Measurements from ENCODE around the gene FRY.

FRY gene

DNA sequence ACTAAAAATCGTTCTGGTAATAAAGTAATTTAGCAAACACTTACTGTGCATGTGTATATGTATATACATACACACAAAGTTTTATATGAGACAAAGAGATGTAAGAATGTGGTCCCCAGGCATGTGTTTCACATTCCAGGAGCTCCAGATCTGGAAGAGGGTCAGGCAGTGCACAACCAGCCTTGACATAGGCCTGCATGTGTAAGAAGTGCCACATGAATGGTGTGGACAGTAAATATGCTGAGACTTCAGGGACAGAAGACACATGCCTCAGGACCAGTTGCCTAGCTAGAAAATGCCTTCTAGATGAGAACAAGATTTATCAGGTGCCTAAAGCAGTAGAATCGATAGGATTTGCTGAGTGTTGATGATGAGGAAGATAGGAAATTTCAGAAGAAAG, 76.4 kb downstream of the FRY start:
- Histone ChIP-seq H3K4me3 (ENCODE audit: low read length, poor library complexity, severe bottlenecking) (no peak overlapping the region), H3K4me2 (ENCODE audit: low read depth, low read length, poor library complexity, severe bottlenecking) (no peak overlapping the region), H3K9ac (ENCODE audit: low read depth, low read length, poor library complexity, severe bottlenecking) (no peak overlapping the region), H3K9me3 (ENCODE audit: insufficient read depth, low read depth, low read length) (no peaks in the 10 kb centered on the region), H3K4me1 (ENCODE audit: insufficient read depth, low read length, poor library complexity, severe bottlenecking) (peaks cover 5% of the 10 kb centered on the region), H3K27me3 (ENCODE audit: insufficient read depth, low read length, poor library complexity, severe bottlenecking) (no peaks in the 10 kb centered on the region), H2AFZ (ENCODE audit: low read length) (no peak overlapping the region), H3K9me2 (replicated peaks; ENCODE audit: low read depth, low read length) (no peaks in the 10 kb centered on the region), H3K79me2 (ENCODE audit: insufficient read depth, low read length) (no peaks in the 10 kb centered on the region), H3F3A (ENCODE audit: low read depth) (no peaks in the 10 kb centered on the region), H4K20me1 (ENCODE audit: insufficient read depth, low read length, poor library complexity, severe bottlenecking) (no peaks in the 10 kb centered on the region), H3K36me3 (ENCODE audit: insufficient read depth, low read length) (no peaks in the 10 kb centered on the region)
- TF ChIP-seq, protein P1, sequence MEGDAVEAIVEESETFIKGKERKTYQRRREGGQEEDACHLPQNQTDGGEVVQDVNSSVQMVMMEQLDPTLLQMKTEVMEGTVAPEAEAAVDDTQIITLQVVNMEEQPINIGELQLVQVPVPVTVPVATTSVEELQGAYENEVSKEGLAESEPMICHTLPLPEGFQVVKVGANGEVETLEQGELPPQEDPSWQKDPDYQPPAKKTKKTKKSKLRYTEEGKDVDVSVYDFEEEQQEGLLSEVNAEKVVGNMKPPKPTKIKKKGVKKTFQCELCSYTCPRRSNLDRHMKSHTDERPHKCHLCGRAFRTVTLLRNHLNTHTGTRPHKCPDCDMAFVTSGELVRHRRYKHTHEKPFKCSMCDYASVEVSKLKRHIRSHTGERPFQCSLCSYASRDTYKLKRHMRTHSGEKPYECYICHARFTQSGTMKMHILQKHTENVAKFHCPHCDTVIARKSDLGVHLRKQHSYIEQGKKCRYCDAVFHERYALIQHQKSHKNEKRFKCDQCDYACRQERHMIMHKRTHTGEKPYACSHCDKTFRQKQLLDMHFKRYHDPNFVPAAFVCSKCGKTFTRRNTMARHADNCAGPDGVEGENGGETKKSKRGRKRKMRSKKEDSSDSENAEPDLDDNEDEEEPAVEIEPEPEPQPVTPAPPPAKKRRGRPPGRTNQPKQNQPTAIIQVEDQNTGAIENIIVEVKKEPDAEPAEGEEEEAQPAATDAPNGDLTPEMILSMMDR (conservative IDR thresholded peaks at IDR 0.05; ENCODE audit: low read length): no peak
- TF ChIP-seq EZH2phosphoT487 (IDR thresholded peaks at IDR 0.05; ENCODE audit: borderline replicate concordance): no peak

DNA sequence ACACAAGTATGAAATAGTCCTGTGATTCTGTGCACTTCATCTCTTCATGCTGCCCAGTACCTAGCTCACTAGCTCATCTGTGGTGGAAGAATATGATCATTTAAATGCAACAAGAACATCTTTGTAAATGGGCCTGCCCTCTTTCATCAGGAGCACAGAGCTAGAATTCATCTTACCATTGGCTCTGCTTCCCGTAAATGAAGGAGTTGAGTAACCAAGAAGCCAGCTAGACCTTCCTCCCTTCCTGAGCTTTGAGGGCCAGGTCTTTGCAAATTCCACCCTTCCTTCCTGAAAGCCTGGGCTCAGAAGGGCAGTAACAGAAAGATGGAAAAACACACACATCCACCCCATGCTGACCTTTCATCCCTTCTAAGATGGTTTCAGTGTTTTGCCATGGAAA, 82.0 kb downstream of the FRY start:
- H3K4me2 ChIP-seq (ENCODE audit: low read depth, low read length, poor library complexity, severe bottlenecking): no peak overlapping the region
- no peaks in the 10 kb centered on the region; the same call in 1 of the 2 replicates for H3F3A ChIP-seq (ENCODE audit: low read depth)
- H3K9ac ChIP-seq (ENCODE audit: low read depth, low read length, poor library complexity, severe bottlenecking): no peak overlapping the region
- no peaks in the 10 kb centered on the region for H3K9me2 ChIP-seq (replicated peaks; ENCODE audit: low read depth, low read length)
- H3K9me3 ChIP-seq (ENCODE audit: insufficient read depth, low read depth, low read length): no peaks in the 10 kb centered on the region
- no peak overlapping the region for H2AFZ ChIP-seq (ENCODE audit: low read length)
- no peaks in the 10 kb centered on the region for H4K20me1 ChIP-seq (ENCODE audit: insufficient read depth, low read length, poor library complexity, severe bottlenecking)
- no peaks in the 10 kb centered on the region for H3K27me3 ChIP-seq (ENCODE audit: insufficient read depth, low read length, poor library complexity, severe bottlenecking)
- peaks cover 23% of the 10 kb centered on the region for H3K4me1 ChIP-seq (ENCODE audit: insufficient read depth, low read length, poor library complexity, severe bottlenecking)
- H3K79me2 ChIP-seq (ENCODE audit: insufficient read depth, low read length): no peaks in the 10 kb centered on the region
- no peaks in the 10 kb centered on the region for H3K36me3 ChIP-seq (ENCODE audit: insufficient read depth, low read length)
- H3K4me3 ChIP-seq (ENCODE audit: low read length, poor library complexity, severe bottlenecking): no peak overlapping the region
- TF ChIP-seq EZH2phosphoT487 (IDR thresholded peaks at IDR 0.05; ENCODE audit: borderline replicate concordance): no peak
- TF ChIP-seq, protein P1 (conservative IDR thresholded peaks at IDR 0.05; ENCODE audit: low read length): no peak

DNA sequence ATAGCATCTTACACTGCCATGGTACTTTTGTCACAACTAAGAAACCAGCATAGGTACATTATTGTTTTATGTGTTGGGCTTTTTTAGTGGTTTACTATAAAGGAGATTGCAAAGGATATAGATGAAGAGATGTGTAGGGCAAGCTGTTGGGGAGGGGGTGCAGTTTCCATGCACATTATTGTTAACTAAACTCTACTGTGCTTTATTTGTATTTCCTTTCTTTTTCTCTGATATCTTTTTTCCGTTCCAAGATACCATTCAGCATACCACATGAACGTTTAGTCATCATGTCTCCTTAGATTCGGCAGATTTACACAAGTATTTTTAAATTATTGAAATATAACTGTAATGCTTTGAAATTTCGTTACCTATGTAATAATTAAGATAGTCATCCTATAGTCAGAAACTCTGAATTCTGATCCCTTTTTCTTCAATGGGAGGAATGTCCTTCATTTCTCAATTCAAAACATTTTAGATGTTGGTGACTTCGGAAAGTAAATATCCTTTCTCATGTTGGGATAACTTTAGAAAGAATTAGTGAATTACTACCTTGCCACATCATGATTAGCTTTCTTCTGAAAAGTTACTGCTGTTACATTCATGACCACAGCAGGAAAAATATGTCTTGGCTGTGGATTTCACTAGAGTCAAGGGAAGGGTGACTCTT, 82.8 kb downstream of the FRY start:
- Histone ChIP-seq H3F3A (ENCODE audit: low read depth) (no peaks in the 10 kb centered on the region; the same call in 1 of the 2 replicates), H2AFZ (ENCODE audit: low read length) (peak overlapping the region; percentile 87; the same call in 1 of the 2 replicates), H3K4me3 (ENCODE audit: low read length, poor library complexity, severe bottlenecking) (no peak overlapping the region), H4K20me1 (ENCODE audit: insufficient read depth, low read length, poor library complexity, severe bottlenecking) (no peaks in the 10 kb centered on the region), H3K4me1 (ENCODE audit: insufficient read depth, low read length, poor library complexity, severe bottlenecking) (peaks cover 23% of the 10 kb centered on the region), H3K4me2 (ENCODE audit: low read depth, low read length, poor library complexity, severe bottlenecking) (peak overlapping the region; percentile 40), H3K79me2 (ENCODE audit: insufficient read depth, low read length) (no peaks in the 10 kb centered on the region), H3K9me3 (ENCODE audit: insufficient read depth, low read depth, low read length) (no peaks in the 10 kb centered on the region), H3K36me3 (ENCODE audit: insufficient read depth, low read length) (no peaks in the 10 kb centered on the region), H3K9me2 (replicated peaks; ENCODE audit: low read depth, low read length) (no peaks in the 10 kb centered on the region), H3K9ac (ENCODE audit: low read depth, low read length, poor library complexity, severe bottlenecking) (peak overlapping the region; percentile 43), H3K27me3 (ENCODE audit: insufficient read depth, low read length, poor library complexity, severe bottlenecking) (no peaks in the 10 kb centered on the region)
- TF ChIP-seq EZH2phosphoT487 (IDR thresholded peaks at IDR 0.05; ENCODE audit: borderline replicate concordance): no peak
- TF ChIP-seq, protein P1 (conservative IDR thresholded peaks at IDR 0.05; ENCODE audit: low read length): no peak
